ENCODE data around the gene RPS2.

RPS2 gene

DNA sequence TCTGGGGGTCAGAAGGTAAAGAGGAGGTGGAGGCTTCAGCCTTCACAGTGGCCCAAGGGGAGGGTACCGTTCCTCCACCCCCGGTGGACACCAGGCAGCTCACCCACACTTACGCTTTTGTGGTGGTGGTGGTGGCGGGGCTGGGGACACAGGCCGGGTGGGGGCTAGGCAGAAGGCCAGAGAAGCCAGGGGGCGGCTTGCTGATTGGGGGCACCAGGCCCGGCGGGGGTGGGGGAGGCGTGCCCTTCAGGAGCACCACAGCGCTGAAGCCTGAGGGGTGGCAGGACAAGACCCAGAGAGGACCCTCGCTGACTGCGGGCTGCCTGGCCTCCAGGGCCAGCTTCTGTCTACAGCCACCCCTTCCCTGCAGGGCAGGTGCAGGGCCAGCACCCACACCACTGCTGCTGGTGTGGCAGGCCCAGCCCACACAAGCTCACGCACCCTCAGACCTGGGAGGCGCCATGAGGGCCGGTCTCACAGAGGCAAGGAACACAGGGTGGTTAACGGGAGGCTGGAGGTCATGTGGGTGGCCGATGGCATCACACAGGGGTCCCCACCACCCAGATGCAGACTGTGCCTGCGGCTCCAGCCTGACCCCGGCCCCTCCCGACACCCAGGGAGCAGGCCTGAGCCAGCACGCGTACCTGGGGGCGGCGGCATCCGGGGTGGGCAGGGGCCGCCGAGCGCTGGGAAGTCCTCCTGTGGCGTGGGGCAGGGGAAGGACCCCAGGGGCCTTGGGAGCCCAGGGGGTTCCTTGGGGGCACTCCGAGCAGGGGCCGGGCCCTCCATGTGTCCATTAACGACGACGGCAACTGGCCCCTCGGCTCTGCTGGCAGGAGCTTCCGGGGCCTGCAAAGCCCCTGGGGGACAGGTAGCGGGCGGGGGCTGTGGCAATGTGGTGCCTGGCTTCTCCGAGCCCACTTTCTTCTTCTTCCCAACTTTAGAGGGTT is 34.5 kb upstream of the RPS2 start:
- no peak for DNase-seq (ENCODE audit: low spot score)

DNA sequence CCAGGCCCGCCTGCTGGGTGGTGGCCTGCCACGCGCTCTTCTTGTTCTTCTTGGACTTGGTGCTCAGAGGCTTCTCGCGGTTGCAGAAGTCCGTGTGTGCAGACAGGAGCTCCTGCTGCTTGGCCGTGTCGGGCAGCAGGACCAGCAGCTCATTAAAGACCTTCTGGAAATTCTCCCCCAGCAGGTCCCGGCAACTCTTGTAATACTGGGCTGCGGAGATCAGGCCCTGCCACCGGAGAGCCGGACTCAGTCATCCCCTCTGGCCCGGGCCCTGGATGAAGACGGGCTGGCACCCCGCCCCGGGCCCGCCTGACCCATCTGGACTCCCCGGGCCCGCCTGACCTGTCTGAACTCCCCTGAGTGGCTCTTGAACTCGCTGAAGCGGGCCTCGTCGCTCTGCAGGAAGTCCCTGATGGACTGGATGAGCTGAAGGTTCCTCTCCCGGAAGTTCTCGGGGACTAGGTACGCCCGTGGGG is 33.8 kb upstream of the RPS2 start:
- DNase-seq (ENCODE audit: low spot score), result no peak

- no peak for DNase-seq (ENCODE audit: low spot score)
Observed at GRCh38 chr16:1997494-1998359, 33.1 kb upstream of the RPS2 start.

DNA sequence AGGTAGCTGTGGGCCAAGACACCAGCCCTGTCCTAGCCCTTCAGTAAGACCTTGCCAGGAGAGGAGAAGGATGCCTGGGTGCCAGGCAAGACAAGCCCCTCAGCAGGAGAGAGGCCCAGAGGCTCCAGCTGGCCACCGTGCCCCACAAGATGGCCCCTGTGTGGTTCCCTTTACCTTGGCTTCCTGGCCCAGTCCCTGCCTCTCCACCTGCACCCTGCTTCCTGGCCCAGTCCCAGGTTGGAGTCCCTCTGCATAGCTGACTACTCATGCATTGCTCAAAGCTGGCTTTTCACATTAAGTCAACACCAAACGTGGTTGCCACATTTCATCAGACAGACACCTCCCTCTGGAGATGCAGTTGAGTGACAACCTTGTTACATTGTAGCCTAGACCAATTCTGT is 29.1 kb upstream of the RPS2 start:
- DNase-seq (ENCODE audit: low spot score), result no peak

DNA sequence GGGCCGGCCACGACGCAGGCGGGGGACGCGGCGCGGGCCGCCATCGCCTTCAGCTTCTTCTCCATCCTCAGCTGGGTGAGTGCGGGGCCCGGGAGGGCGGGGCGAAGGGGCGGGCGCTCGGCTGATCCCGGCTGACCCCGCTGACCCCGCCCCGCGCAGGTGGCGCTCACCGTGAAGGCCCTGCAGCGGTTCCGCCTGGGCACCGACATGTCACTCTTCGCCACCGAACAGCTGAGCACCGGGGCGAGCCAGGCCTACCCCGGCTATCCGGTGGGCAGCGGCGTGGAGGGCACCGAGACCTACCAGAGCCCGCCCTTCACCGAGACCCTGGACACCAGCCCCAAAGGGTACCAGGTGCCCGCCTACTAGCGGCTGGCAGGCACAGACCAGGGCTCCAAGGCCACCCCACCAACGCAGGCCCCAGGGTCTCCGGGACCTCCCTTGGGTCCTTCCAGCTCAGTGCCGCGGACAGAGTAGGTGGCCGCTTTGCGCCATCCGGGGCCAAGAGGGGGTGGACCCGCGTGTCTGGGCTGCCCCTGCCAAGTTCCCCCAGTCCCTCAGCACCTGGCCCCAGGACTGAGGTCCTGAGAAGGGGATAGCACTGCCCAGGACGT is 28.2 kb upstream of the RPS2 start:
- no peak for DNase-seq (ENCODE audit: low spot score)

- DNase-seq (ENCODE audit: low spot score), result peak; percentile 96
Observed at GRCh38 chr16:1991948-1992703, 27.5 kb upstream of the RPS2 start.

DNA sequence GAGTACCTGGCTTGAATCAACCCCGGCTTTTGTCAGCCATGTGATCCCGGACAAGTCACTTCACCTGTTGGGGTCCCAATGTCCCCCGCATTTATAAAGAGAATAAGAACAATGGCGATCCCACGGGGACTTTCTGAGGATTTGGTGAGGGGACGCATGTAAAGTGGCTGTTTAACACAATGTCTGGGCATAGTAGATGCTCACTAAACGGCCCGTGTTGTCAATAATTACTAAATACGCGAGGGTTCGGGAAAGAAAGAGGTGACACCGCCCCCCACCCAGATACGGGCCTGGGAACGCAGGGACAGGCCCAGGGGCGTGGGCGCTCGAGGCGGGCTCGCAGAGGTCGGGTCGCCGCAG is 26.9 kb upstream of the RPS2 start:
- DNase-seq (ENCODE audit: low spot score), result no peak

DNA sequence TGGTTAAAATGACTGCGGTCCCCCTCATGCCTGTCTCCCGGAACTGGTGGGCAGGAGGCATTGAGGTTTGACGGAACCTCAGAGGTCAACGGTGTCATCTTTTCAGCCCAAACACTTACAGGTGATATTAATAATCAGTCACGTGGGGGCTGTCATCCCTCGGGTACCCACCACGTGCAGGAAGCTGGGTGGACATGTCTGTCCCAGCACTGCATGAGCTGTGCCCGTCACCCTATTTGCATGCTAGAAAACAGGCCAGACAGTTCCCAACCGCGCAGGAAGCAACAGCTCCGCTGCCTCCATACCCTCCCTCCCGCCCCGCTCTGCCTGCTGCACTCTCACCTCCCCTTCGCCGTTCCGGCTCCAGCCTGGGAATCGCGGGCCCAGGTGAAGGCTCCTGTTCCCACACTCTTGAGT is 26.5 kb upstream of the RPS2 start:
- no peak for DNase-seq (ENCODE audit: low spot score)

GRCh38 chr16:1990351-1991134 is 25.9 kb upstream of the RPS2 start:
- no peak for DNase-seq (ENCODE audit: low spot score)

GRCh38 chr16:1990101-1990350 is 25.4 kb upstream of the RPS2 start:
- no peak for DNase-seq (ENCODE audit: low spot score)

DNA sequence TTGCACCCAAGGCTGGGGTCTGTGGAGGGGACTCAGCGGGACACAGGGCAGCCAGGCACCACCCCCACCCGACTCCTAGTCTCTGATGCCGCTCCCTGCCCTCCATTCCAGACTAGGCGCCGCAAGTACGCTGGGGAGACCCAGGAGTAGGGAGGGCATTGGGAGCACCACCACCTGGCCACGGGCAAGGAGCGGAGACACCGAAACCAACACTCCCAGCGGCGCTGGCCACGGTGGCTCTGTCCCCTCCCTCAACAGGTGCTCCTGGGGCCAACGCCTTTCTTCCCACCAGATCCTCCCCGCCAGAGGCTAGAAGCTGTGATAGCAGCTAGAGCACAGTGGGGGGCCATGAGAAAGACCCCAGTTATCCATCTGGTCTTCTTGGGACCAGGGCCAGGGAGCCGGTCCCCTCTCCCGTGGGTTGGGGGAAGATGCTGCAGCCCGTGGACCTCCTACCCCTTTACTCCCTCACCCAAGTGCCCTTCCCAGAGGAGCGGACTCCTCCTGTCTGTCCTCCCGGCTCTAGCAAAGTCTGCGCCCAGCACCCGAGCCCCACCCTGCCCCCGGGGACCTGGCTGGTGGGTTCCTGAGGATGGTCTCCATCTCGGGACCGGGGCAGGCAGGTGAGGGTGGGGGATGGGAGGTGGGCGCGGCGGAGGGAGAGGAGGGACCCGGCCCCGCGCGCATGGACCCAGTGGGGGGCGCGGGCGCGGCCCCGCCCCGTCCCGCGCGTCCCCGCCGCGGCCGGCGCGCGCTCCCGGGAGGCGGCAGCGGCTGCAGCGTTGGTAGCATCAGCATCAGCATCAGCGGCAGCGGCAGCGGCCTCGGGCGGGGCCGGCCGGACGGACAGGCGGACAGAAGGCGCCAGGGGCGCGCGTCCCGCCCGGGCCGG is 24.8 kb upstream of the RPS2 start, which contains the start of gene SYNGR3:
Gene SYNGR3 (plus strand): TSS at position 762 of the 892 bp plus-strand sequence. CDS start 133 bp downstream, outside the sequence.
- no peak for DNase-seq (ENCODE audit: low spot score)

DNA sequence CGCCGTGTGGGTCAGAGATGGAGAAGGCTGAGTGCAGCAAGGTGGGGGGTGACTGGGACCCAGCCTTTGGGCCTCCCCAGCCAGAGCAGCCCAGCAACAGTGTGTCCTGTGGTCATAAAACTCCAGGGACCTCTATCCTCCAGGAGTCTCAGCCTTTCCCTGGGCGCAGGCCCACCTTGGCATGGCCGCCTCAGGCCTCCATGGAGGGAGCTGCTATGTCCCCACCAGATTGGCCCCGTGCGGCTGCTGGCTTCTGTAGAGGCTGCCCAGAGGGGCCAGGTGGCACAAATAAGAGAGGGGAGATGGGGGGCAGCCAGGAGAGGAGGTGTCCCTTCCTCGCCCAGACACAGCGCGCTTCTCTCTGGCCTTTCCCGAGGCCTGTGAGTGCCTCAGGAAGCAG is 22.6 kb upstream of the RPS2 start:
- DNase-seq (ENCODE audit: low spot score), result no peak

- DNase-seq (ENCODE audit: low spot score), result no peak
Observed at GRCh38 chr16:1985466-1986150, 21.0 kb upstream of the RPS2 start.

- peak; percentile 15 for DNase-seq (ENCODE audit: low spot score)
Observed at GRCh38 chr16:1984347-1985225, 20.0 kb upstream of the RPS2 start.

DNA sequence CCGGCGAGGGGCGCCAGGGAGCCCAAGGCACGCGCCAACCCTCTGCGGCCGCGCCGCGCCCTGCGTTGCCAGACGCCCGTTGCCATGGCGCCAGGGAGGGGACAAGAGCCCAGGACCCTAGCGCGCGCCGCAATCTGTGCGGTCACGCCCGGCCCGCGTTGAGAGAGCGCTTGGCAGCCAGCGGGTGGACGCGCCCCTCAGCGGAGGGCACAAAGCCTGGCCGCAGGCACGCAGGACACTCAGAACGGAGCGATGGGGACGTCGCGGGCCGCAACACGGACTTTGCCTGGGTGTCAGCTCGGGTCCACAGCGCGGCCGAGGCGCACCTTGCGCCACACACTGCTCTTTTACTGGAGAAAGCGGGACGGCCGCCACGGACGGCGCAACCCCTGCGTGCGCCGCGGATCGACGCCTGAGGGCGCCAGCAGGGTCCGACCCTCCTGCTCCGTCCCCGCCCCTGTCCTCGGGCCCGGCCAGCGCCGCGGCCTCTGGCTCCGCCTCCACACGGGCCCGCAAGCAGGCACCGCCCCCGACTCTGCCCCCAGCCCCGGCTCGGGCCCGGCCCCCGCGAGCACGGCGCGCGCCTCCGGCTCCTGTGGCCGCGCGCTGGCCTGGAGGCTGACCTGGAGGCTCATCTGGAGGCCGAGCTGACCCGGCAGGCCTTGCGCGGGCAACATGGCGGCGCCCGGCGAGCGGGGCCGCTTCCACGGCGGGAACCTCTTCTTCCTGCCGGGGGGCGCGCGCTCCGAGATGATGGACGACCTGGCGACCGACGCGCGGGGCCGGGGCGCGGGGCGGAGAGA is 19.1 kb upstream of the RPS2 start, which contains the start of gene GFER:
Gene GFER (plus strand): TSS at position 650 of the 803 bp plus-strand sequence. CDS start 26 bp downstream, at position 676.
- DNase-seq (ENCODE audit: low spot score), result peak; percentile 76

GRCh38 chr16:1982991-1983543 is 18.4 kb upstream of the RPS2 start:
- DNase-seq (ENCODE audit: low spot score), result no peak

- no peak for DNase-seq (ENCODE audit: low spot score)
Observed at GRCh38 chr16:1982013-1982433, 17.4 kb upstream of the RPS2 start.

All from hematopoietic multipotent progenitor cell treated with erythropoietin and hydrocortisone succinate and interleukin-3 and kit ligand, for 15 days (in vitro differentiated cells).